GM12878 (cell line): Measurements from ENCODE around the gene DYSF. TPM values are rescaled to one million over a fixed set of nuclear protein-coding genes. Genes with fewer than 3 reads are reported as not detected.

Source experiments
- ATAC-seq: fragments of 200-7000 bp; cut with Tn5 transposase; 3 replicates; pipeline ENCODE4 v1.9.1; 2020; ENCODE audit warnings: mild to moderate bottlenecking, moderate library complexity
- BruUV-seq: library from RNA; stranded (reverse); fragments of 400-500 nt; replicated peaks from 2 replicates; lab custom pipeline; 2021; lab: Mats Ljungman, UMichigan
- CTCF ChIA-PET: fragments of 300-600 bp; sonication (Branson Sonifier 250); formaldehyde crosslinking; extraction: SDS; loops from one replicate; lab custom pipeline; 2021; ENCODE audit warnings: inconsistent platforms; lab: Yijun Ruan, JAX
- POLR2A ChIA-PET: fragments of 350-600 bp; formaldehyde crosslinking; extraction: SDS; loops from one replicate; lab custom pipeline; 2021; ENCODE audit warnings: inconsistent platforms; lab: Charles Lee
- RAD21 ChIA-PET: fragments of 300-600 bp; sonication (Branson Sonifier 250); formaldehyde crosslinking; loops from one replicate; lab custom pipeline; 2023; ENCODE audit warnings: antibody characterized with exemption; ENCODE audit not compliant: unreplicated experiment; lab: Charles Lee
- SMC1A ChIA-PET: fragments of 300-600 bp; sonication (Branson Sonifier 250); formaldehyde crosslinking; loops from one replicate; lab custom pipeline; 2023; ENCODE audit not compliant: unreplicated experiment, uncharacterized antibody; lab: Charles Lee
- DNase-seq: peaks from one replicate; pipeline ENCODE4 v3.0.0-alpha.2; 2011; ENCODE audit warnings: low read depth, low spot score
- FAIRE-seq: peaks from 3 replicates; lab custom pipeline; 2011; peaks lifted over from hg19 to GRCh38; lab: Jason Lieb, UNC
- H2AFZ ChIP-seq: 2 replicates; pipeline ENCODE4 v1.6.0; 2011; ENCODE audit warnings: low read depth, low read length, control low read depth; ENCODE audit not compliant: control insufficient read depth
- H3K27ac ChIP-seq: 2 replicates; pipeline ENCODE4 v1.5.1; 2011; ENCODE audit warnings: control low read depth; ENCODE audit not compliant: control insufficient read depth, insufficient read depth
- H3K27me3 ChIP-seq, 2 experiments: replicated peaks in 1 of 2; 2 replicates each; pipeline versions ENCODE4 v1.6.0 to v1.6.1; 2011; ENCODE audit warnings: low read length in 1 of 2; ENCODE audit not compliant: control insufficient read depth in 2 of 2, insufficient read depth in 2 of 2
- H3K36me3 ChIP-seq, 2 experiments: 2 replicates each; pipeline ENCODE4 v1.5.1; 2011; ENCODE audit warnings: low read length in 1 of 2; ENCODE audit not compliant: control insufficient read depth in 2 of 2, insufficient read depth in 2 of 2
- H3K4me1 ChIP-seq: 2 replicates; pipeline ENCODE4 v1.6.1; 2011; ENCODE audit warnings: mild to moderate bottlenecking, low read length, moderate library complexity, mixed read lengths; ENCODE audit not compliant: control insufficient read depth, insufficient read depth
- H3K4me2 ChIP-seq: 2 replicates; pipeline ENCODE4 v1.6.0; 2011; ENCODE audit warnings: control low read depth; ENCODE audit not compliant: control insufficient read depth, insufficient read depth
- H3K4me3 ChIP-seq: fragments of 200-600 bp; sonication (generic); 2 replicates; pipeline ENCODE4 v1.5.1; 2016
- H3K79me2 ChIP-seq: 2 replicates; pipeline ENCODE4 v1.6.0; 2011; ENCODE audit warnings: low read length; ENCODE audit not compliant: control insufficient read depth, insufficient read depth
- H3K9ac ChIP-seq: 2 replicates; pipeline ENCODE4 v1.8.0; 2011; ENCODE audit warnings: low read length, control low read depth, mixed read lengths; ENCODE audit not compliant: control insufficient read depth, insufficient read depth
- H3K9me3 ChIP-seq: replicated peaks from 3 replicates; pipeline ENCODE4 v1.5.1; 2011; ENCODE audit warnings: mild to moderate bottlenecking, low read length; ENCODE audit not compliant: control insufficient read depth, insufficient read depth
- H4K20me1 ChIP-seq: 2 replicates; pipeline ENCODE4 v1.6.0; 2011; ENCODE audit not compliant: control insufficient read depth, insufficient read depth
- JUND ChIP-seq: IDR thresholded peaks from 2 replicates; pipeline ENCODE4 v1.6.1; 2012; ENCODE audit warnings: low read depth, mild to moderate bottlenecking, low read length, improper control_type of control experiment, moderate library complexity
- PKNOX1 ChIP-seq: fragments of 450-650 bp; IDR thresholded peaks from 2 replicates; pipeline ENCODE4 v1.6.1; 2016; ENCODE audit warnings: mild to moderate bottlenecking
- PRDM15 ChIP-seq: fragments of 450-650 bp; formaldehyde crosslinking; IDR thresholded peaks from 2 replicates; pipeline ENCODE4 v1.4.0; 2020; ENCODE audit warnings: mild to moderate bottlenecking, moderate library complexity
- RCOR1 ChIP-seq: conservative IDR thresholded peaks from 2 replicates; pipeline ENCODE4 v1.6.1; 2012; ENCODE audit warnings: low read depth, low read length, improper control_type of control experiment
- ZBTB4 ChIP-seq: fragments of 450-650 bp; formaldehyde crosslinking; IDR thresholded peaks from 2 replicates; pipeline ENCODE4 v1.4.0; 2022; ENCODE audit warnings: mild to moderate bottlenecking, moderate library complexity
- ZBTB40 ChIP-seq: fragments of 450-650 bp; IDR thresholded peaks from 2 replicates; pipeline ENCODE4 v1.6.1; 2016; ENCODE audit warnings: mild to moderate bottlenecking, moderate library complexity, borderline replicate concordance
- ZNF217 ChIP-seq: fragments of 450-650 bp; IDR thresholded peaks from 2 replicates; pipeline ENCODE4 v1.6.1; 2017; ENCODE audit warnings: antibody characterized with exemption, mild to moderate bottlenecking
- ZZZ3 ChIP-seq: IDR thresholded peaks from 2 replicates; pipeline ENCODE4 v1.6.1; 2011; ENCODE audit warnings: low read depth; ENCODE audit not compliant: control insufficient read depth, insufficient read length
- WGBS: methylation state at CpG from one replicate; pipeline ENCODE4 v1.1.6; 2016; ENCODE audit warnings: low lambda C conversion rate; ENCODE audit not compliant: insufficient replicate concordance, insufficient coverage; ENCODE audit errors: missing lambda C conversion rate; 5-methylcytosine and 5-hydroxymethylcytosine counted together
- in situ Hi-C: fragments of 300-500 bp; cut with MboI; formaldehyde crosslinking; loops from 9 replicates; pipeline ENCODE4 v1.14.3; 2018; ENCODE audit warnings: mixed read lengths
- intact Hi-C: fragments of 100-400 bp; cut with micrococcal nuclease; formaldehyde crosslinking; loops from one replicate; pipeline ENCODE4 v1.14.2; 2022; ENCODE audit not compliant: unreplicated experiment
- polyA plus RNA-seq, 11 experiments: library from polyadenylated mRNA; depleted of rRNA in 4 of 11; unstranded in 6 of 11; stranded (reverse) in 5 of 11; fragments of >200 nt; fragmentation: Nextera tagmentation in 4 of 11; fragmentation: Illumina TruSeq in 1 of 11; extraction: Ambion mirVana in 4 of 11; extraction: Trizol in 1 of 11; gene quantifications; 1 replicate in 1 of 11; 2 replicates in 10 of 11; pipeline versions ENCODE4 v1.2.1 to v1.2.3, GENCODE V29; 2011 to 2016; ENCODE audit warnings: inconsistent platforms in 2 of 11, missing spikeins in 2 of 11, low read depth in 1 of 11
- total RNA-seq, 4 experiments: library from RNA; depleted of rRNA in 3 of 4; stranded (reverse); fragments of >200 nt in 3 of 4; fragmentation: Illumina TruSeq in 1 of 4; extraction: Trizol in 1 of 4; gene quantifications; 2 replicates each; pipeline versions ENCODE4 v1.2.1 to v1.2.3, GENCODE V29; 2013 to 2021

The DYSF gene
- total and polyA plus RNA-seq, 10 of the 15 experiments (the other 5 are each of a cell fraction or from before 2014, with no cell fraction given) = under 0.01 to 0.15 (median 0.03) TPM; not detected in 7

GRCh38 chr2:71684226-71685072 is 231.1 kb downstream of the DYSF start:
- Histone ChIP-seq H3K9me3 (no peaks in the 10 kb centered on the region), H3K4me1 (no peaks in the 10 kb centered on the region), H3K4me2 (no peak overlapping the region), H4K20me1 (no peaks in the 10 kb centered on the region), H3K79me2 (no peaks in the 10 kb centered on the region), H3K36me3 (no peaks in the 10 kb centered on the region), H3K9ac (no peak overlapping the region), H2AFZ (no peak overlapping the region), H3K4me3 (no peak overlapping the region), H3K27ac (no peak overlapping the region), H3K27me3 (no peaks in the 10 kb centered on the region; a peak in 1 of 4 replicates)
- intact Hi-C loops = no loop called here
- POLR2A ChIA-PET = no interaction called here
- RAD21 ChIA-PET = no interaction called here
- in situ Hi-C loops = no loop called here
- ATAC-seq = no peak
- DNase-seq = no peak
- WGBS = 15% methylated on average over 13 of the region's 13 CpGs
- SMC1A ChIA-PET = no interaction called here
- BruUV-seq = no TSS peak
- CTCF ChIA-PET = no interaction called here
- no peak for FAIRE-seq
- TF ChIP-seq PKNOX1 (no peak), ZZZ3 (no peak), ZBTB4 (CRISPR knock-in tag) (no peak), ZNF217 (no peak), PRDM15 (no peak), RCOR1 (no peak), ZBTB40 (no peak), JUND (no peak)
